NCI-H345 treated with DMSO at 0.1 percent for 48 hours (cell line): ENCODE measurements around the gene GADD45G.
A peak's percentile ranks its signal among the peaks of the same experiment; 100 is the strongest.

Experiments
- DNase-seq: peaks from one replicate; lab custom pipeline; 2025; ENCODE audit not compliant: unreplicated experiment; lab: John Stamatoyannopoulos, UW

GADD45G gene, protein sequence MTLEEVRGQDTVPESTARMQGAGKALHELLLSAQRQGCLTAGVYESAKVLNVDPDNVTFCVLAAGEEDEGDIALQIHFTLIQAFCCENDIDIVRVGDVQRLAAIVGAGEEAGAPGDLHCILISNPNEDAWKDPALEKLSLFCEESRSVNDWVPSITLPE

DNA sequence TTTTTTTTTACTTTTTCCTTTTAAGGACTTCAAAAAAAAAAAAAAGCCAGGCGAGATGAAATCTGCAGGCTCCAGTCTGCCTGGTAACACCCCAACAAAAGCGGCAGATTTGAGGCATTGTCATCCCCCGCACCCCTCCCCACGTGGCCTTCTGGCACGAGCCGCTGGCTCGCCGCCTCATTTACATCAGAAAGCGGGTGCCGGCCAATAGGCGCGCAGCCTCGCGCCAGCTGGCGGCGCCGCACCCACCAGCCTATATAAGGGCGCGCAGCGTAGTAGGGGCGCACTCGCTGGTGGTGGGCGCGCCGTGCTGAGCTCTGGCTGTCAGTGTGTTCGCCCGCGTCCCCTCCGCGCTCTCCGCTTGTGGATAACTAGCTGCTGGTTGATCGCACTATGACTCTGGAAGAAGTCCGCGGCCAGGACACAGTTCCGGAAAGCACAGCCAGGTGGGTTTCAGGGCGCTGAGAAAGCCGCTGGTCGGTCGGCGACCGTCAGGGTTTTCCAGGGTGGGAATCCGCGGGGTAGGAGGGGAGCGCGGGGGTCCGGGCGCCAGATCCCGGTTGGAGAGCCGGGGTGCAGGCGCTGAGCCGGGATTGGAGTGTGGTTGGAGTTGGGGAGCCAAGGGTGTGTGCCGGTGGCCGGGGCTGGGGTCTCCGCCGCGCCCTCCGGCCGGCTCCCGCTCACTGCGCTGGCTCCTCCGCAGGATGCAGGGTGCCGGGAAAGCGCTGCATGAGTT is at the start of gene GADD45G:
GADD45G (plus strand) TSS at position 284 of the 736 bp plus-strand sequence; CDS start at position 394, 110 bp downstream.
- DNase-seq: peak; percentile 82

DNA sequence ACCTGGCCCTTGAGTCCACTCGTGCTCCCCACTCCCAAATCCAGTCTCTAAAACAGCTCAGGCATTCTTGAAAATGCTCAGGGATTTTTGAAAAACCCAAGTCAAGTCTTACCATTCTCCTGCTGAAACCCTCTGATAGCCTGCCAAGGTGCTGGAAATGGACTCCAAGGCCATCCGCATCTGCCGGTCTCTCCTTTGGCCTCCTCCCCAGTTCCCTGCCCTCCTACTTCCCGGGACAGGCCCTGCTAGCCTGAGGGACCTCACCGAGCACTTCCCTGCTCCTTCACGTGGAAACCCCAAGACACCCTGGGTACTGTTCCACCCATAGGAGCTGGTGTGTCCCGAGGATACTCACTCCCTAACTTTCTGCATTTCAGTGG is 49.8 kb upstream of the GADD45G start:
- no peak for DNase-seq

- DNase-seq: no peak
These were observed 49.1 kb upstream of the GADD45G start for GRCh38 chr9:89555451-89556375.

GRCh38 chr9:89558196-89558899 is 46.5 kb upstream of the GADD45G start:
- DNase-seq: no peak

- no peak for DNase-seq
These were observed 45.9 kb upstream of the GADD45G start for GRCh38 chr9:89558948-89559347.

- no peak for DNase-seq
These were observed 42.5 kb upstream of the GADD45G start for GRCh38 chr9:89562186-89562814.

DNA sequence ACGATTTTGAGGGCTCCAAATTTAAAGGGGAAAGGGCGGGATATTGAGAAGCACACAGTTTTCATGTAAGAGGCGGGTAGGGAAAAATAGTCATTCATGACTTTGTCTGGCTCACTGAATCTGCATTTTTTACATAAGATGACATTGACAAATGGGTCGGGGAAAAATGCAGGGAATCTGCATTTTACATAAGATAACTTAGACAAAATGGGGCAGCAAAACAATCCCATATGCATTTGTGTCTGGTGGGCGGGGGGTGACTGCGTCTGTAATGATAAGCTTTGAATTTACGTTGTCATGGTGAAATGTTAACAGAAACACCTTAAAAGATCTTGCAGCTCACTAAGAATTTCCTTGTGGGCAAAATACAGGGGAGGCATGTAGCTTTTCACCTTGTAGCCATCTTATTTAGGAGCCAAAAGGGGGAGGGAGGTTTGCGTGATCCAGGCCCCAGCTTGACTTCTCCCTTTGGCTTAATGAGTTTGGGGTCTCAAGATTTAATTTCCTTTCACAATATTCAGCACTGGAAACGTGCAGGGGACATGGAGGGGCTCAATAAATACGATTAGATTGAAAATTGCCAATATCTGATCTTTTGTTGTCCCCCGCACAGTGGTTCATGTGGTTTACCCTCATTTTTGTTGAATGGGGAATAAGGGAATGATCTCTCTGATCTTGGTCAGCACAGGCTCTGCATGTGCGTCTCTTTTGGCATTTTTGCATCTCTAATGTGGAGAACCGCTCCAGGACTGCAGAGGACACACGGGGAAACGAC is 41.1 kb upstream of the GADD45G start:
- no peak for DNase-seq

- DNase-seq: no peak
These were observed 40.4 kb upstream of the GADD45G start for GRCh38 chr9:89564346-89564878.

GRCh38 chr9:89567649-89568048 is 37.2 kb upstream of the GADD45G start:
- no peak for DNase-seq

- DNase-seq: no peak
These were observed 30.5 kb upstream of the GADD45G start for GRCh38 chr9:89574309-89574708.

DNA sequence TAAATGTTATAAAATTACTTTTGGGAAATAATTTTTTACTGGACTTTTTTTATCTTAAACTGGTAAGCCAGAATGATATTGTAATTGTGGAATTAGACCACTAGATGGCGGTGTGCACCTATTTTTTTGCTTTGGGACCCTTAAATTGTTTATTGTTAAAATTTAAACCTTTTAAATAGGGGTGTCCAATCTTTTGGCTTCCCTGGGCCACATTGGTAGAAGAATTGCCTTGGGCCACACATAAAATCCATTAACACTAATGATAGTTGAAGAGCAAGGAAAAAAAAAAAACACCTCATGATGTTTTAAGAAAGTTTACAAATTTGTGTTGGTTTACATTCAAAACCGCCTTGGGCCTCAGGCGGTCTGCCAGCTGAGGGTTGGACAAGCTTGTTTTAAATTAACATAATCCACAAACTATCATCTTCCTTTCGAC is 28.4 kb upstream of the GADD45G start:
- peak; percentile 28 for DNase-seq

GRCh38 chr9:89577363-89577762 is 27.4 kb upstream of the GADD45G start:
- DNase-seq: no peak

- no peak for DNase-seq
These were observed 24.9 kb upstream of the GADD45G start for GRCh38 chr9:89579741-89580385.

GRCh38 chr9:89586311-89586710 is 18.5 kb upstream of the GADD45G start:
- DNase-seq: no peak

DNA sequence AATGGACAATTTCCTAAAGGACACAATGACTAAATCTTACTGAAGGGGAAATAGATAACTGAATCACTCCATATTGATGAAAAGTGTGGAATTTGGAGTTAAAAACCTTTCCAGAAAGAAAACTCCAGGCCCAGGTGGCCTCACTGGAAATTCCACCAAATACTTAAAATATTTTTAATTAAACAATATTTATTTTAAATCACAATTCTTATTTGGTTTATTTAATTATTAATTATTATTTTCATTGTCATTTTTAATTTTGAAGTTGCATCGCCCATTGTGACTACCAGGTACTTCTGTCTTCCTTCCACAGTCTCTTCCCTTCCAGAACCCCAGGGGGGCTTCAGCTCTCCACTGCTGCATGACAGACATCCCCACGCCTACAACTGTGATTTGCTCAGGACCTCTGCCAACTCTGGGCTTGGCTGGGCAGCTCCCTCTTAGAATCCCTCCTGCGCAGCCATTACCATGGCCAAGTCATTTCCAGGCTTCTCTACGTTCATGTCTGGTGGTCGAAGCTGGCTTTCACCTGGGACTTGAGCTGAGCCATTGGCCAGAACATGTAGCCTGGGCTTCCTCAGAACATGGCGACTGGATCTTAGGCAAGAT is 16.4 kb upstream of the GADD45G start:
- no peak for DNase-seq

- DNase-seq: no peak
These were observed 14.4 kb upstream of the GADD45G start for GRCh38 chr9:89590415-89590814.

GRCh38 chr9:89591274-89592212 is 13.3 kb upstream of the GADD45G start:
- DNase-seq: no peak
